ENCODE results near the gene FRMD1. TPM values are rescaled to one million over a fixed set of nuclear protein-coding genes. Genes with fewer than 3 reads are reported as not detected.

The FRMD1 gene
- total RNA-seq, 1 experiment from 2014 or later: not detected

DNA sequence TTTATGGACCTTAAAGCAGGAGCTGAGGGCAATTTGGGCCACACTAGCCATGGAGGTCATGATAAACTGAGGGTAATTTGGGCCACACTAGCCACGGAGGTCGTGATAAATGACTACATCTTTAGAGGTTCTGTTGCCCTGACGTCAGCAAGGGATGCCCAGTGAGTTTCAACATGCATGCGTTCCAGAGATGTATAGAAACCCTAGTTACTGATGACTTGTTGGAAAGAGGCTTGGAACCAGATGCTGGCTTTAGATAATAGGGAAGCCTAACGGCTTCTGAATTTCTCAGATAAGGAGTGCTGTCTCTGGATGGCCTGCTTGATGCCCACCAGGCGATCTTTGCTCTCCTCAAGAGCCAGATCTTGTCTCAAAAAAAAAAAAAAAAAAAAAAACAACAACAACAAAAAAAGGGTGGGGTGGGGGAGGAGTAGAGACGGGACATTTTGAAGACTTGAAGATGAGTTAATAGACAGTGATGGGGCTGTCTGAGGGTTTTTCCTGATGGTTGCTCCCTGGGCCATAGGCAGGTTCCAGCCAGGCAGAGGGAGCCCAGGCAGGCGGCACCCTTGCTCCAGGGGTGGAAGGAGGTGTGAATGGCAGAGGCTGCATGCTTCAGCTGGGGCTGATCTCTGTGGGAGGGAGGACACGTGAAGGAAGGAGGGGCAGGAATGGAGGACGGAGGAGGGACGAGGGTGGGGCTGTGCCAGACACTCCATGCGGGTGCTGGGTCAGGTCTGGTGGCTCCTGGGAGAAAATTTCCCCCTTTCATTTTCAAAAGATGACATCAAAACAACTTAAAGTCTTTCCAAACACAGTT is 27.0 kb upstream of the FRMD1 start:
- TF ChIP-seq, protein P1, sequence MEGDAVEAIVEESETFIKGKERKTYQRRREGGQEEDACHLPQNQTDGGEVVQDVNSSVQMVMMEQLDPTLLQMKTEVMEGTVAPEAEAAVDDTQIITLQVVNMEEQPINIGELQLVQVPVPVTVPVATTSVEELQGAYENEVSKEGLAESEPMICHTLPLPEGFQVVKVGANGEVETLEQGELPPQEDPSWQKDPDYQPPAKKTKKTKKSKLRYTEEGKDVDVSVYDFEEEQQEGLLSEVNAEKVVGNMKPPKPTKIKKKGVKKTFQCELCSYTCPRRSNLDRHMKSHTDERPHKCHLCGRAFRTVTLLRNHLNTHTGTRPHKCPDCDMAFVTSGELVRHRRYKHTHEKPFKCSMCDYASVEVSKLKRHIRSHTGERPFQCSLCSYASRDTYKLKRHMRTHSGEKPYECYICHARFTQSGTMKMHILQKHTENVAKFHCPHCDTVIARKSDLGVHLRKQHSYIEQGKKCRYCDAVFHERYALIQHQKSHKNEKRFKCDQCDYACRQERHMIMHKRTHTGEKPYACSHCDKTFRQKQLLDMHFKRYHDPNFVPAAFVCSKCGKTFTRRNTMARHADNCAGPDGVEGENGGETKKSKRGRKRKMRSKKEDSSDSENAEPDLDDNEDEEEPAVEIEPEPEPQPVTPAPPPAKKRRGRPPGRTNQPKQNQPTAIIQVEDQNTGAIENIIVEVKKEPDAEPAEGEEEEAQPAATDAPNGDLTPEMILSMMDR (IDR thresholded peaks at IDR 0.05; ENCODE audit: unreplicated experiment): no peak
- CTCF ChIA-PET: no interaction called here
- no peak overlapping the region for H3K27ac Mint-ChIP-seq (ENCODE audit: low read depth, unreplicated experiment)

DNA sequence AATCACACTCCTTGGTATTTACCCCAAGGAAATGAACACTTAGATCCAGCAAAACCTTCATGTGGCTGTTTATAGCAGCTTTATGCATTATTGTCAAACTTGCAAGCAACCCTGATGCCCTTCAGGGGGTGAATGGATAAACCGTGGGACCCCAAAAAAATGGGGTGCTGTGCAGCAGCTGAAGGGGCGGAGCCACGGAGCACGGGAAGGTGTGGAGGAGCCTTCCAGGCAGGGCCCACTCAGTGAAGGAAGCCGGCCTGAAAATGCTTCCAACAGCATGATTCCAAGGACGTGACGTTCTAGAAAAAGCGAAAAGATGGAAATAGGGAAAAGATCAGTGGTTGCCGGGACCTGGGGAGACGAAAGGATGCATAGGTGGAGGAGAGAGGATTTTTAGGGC is 25.6 kb upstream of the FRMD1 start:
- TF ChIP-seq, protein P1 (IDR thresholded peaks at IDR 0.05; ENCODE audit: unreplicated experiment): no peak
- H3K4me3 Mint-ChIP-seq (ENCODE audit: unreplicated experiment): no peak overlapping the region
- ChIA-PET CTCF (interaction anchor here (0.6 kb wide), 1 partner anchor 609 kb away, joined by 3 read pairs; no protein-coding TSS in a partner anchor), POLR2A (no interaction called here)
- H3K9me3 Mint-ChIP-seq (ENCODE audit: unreplicated experiment): no peaks in the 10 kb centered on the region
- H3K27ac Mint-ChIP-seq (ENCODE audit: low read depth, unreplicated experiment): no peak overlapping the region
- no TSS peak for BruUV-seq (replicated peaks)
- no peaks in the 10 kb centered on the region for H3K4me1 Mint-ChIP-seq (ENCODE audit: insufficient read depth, unreplicated experiment)
- H3K27me3 Mint-ChIP-seq (ENCODE audit: insufficient read depth, unreplicated experiment): peaks cover 37% of the 10 kb centered on the region
- peaks cover 6% of the 10 kb centered on the region for H3K36me3 Mint-ChIP-seq (ENCODE audit: insufficient read depth, unreplicated experiment)
- DNase-seq (ENCODE audit: unreplicated experiment): no peak
- intact Hi-C loops (cut with micrococcal nuclease): no loop called here

More for the DNA sequence above, 27.0 kb upstream of the FRMD1 start:
- BruUV-seq (replicated peaks): no TSS peak
- Mint-ChIP-seq H3K27me3 (ENCODE audit: insufficient read depth, unreplicated experiment) (peaks cover 37% of the 10 kb centered on the region), H3K4me1 (ENCODE audit: insufficient read depth, unreplicated experiment) (no peaks in the 10 kb centered on the region), H3K4me3 (ENCODE audit: unreplicated experiment) (no peak overlapping the region), H3K9me3 (ENCODE audit: unreplicated experiment) (no peaks in the 10 kb centered on the region), H3K36me3 (ENCODE audit: insufficient read depth, unreplicated experiment) (peaks cover 6% of the 10 kb centered on the region)
- DNase-seq (ENCODE audit: unreplicated experiment): no peak
- intact Hi-C loops (cut with micrococcal nuclease): no loop called here
- POLR2A ChIA-PET: no interaction called here

DNA sequence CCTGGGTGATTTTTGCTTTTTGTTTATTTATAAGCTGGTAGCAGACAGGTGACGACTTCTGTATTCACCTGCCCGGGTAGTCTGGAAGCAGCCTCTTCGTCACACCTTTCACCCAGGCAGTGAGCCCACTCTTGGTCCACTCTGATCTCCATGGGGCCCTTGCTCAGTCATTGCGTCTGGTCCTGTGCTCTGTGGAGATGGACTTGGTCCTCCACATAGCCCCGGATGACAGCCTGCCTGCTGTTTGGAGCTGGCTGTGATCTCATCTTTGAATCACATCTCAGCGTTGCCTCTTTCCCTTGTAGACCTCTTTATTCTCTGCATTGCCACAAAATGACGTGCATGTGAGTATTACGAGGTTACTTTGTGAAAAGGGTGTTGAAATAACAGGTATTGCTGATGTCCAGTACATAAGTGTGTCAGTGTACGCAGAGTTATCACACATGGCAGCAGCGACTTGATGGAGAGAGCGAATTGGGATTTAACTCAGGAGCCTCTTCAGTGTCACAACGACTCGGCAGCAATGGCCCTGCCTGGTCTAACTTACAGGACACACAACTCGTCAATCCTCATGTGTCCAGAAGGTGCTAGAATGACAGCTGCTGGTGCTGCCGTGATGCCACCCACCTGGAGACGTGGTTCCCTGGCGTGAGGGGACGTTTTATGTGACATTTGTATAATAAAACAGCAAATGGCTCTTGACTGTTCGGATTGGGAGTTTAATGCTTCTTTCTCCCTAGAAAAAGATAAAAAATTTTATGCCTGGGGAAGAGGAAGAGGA is 24.2 kb upstream of the FRMD1 start:
- no TSS peak for BruUV-seq (replicated peaks)
- Mint-ChIP-seq H3K4me1 (ENCODE audit: insufficient read depth, unreplicated experiment) (no peaks in the 10 kb centered on the region), H3K27me3 (ENCODE audit: insufficient read depth, unreplicated experiment) (peaks cover 37% of the 10 kb centered on the region), H3K9me3 (ENCODE audit: unreplicated experiment) (no peaks in the 10 kb centered on the region), H3K27ac (ENCODE audit: low read depth, unreplicated experiment) (no peak overlapping the region), H3K4me3 (ENCODE audit: unreplicated experiment) (no peak overlapping the region), H3K36me3 (ENCODE audit: insufficient read depth, unreplicated experiment) (peaks cover 6% of the 10 kb centered on the region)
- TF ChIP-seq, protein P1 (IDR thresholded peaks at IDR 0.05; ENCODE audit: unreplicated experiment): no peak
- POLR2A ChIA-PET: no interaction called here
- CTCF ChIA-PET: no interaction called here
- no peak for DNase-seq (ENCODE audit: unreplicated experiment)
- intact Hi-C loops (cut with micrococcal nuclease): no loop called here

DNA sequence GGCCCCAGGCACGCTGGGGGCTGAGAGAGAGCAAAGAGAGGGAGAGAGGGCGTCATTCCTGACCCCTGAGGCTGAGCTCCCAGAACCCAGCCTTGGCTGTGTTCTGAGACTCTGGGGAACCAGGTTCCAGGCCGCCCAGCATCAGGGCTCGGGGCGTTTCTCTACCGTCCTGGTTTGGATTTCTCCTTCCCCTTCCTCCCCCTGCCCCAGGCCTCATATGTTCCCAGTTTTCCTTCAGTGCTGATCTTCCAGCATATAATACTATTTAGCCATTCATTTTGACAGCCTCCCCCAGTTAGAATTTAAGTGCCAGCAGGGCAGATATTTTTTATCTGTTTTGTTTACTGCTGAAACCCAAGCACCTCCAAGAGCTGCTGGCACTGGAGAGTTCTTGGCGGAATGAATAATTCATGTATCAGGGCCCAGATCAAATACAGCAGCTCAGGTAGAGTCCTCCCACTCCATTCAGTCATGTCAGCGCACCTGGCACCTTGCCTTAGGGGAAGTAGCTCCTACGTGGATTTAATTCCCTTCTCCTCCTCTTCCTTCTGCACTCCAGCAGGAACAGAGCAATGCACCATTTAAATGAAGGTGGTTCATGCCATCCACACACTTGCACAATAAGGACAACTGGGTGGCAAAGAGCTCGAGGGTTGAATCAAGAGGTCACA is 23.4 kb upstream of the FRMD1 start:
- no TSS peak for BruUV-seq (replicated peaks)
- Mint-ChIP-seq H3K36me3 (ENCODE audit: insufficient read depth, unreplicated experiment) (peaks cover 5% of the 10 kb centered on the region), H3K9me3 (ENCODE audit: unreplicated experiment) (no peaks in the 10 kb centered on the region), H3K27ac (ENCODE audit: low read depth, unreplicated experiment) (no peak overlapping the region), H3K4me1 (ENCODE audit: insufficient read depth, unreplicated experiment) (no peaks in the 10 kb centered on the region), H3K4me3 (ENCODE audit: unreplicated experiment) (no peak overlapping the region), H3K27me3 (ENCODE audit: insufficient read depth, unreplicated experiment) (peaks cover 37% of the 10 kb centered on the region)
- ChIA-PET POLR2A (no interaction called here), CTCF (interaction anchor here (0.9 kb wide), 1 partner anchor 194 kb away, joined by 3 read pairs; no protein-coding TSS in a partner anchor)
- TF ChIP-seq, protein P1 (IDR thresholded peaks at IDR 0.05; ENCODE audit: unreplicated experiment): no peak
- intact Hi-C loops (cut with micrococcal nuclease): no loop called here
- no peak for DNase-seq (ENCODE audit: unreplicated experiment)

Data from MCF 10A (cell line).